CD4-positive, alpha-beta T cell (primary cell): ENCODE measurements around the gene MGAT1. TPM values are rescaled to one million over a fixed set of nuclear protein-coding genes. Genes with fewer than 3 reads are reported as not detected.
"Not testable (repeated sequence)": the region's sequence is repeated elsewhere in the genome, so short reads cannot be mapped to it uniquely, and the experiment has no call there.

Source experiments
- ATAC-seq: fragments of 200-7000 bp; cut with Tn5 transposase; one replicate; pipeline ENCODE4 v1.10.0; 2022; ENCODE audit warnings: mild to moderate bottlenecking; ENCODE audit not compliant: poor library complexity
- CTCF ChIA-PET: fragments of 350-600 bp; sonication (Branson Sonifier 250); formaldehyde crosslinking; loops from one replicate; lab custom pipeline; 2021; ENCODE audit warnings: antibody characterized with exemption, inconsistent platforms; lab: Charles Lee
- POLR2A ChIA-PET: fragments of 350-600 bp; sonication (Branson Sonifier 250); formaldehyde crosslinking; loops from one replicate; lab custom pipeline; 2021; ENCODE audit warnings: antibody characterized with exemption, inconsistent platforms; lab: Charles Lee
- DNase-seq, 14 experiments: peaks; one replicate each; pipeline ENCODE4 v3.0.0-alpha.2; 2013 to 2020; ENCODE audit warnings: mixed read lengths in 2 of 14
- H3K27ac ChIP-seq, 2 donors: one replicate each; pipeline versions ENCODE4 v1.5.1 to v1.7.0; 2013; ENCODE audit warnings: low read length in 2 of 2, low read depth in 1 of 2, mild to moderate bottlenecking in 1 of 2
- H3K27me3 ChIP-seq, 2 experiments: 1 replicate in 1 of 2; 2 replicates in 1 of 2; pipeline versions ENCODE4 v1.6.1 to v1.7.0; 2013; ENCODE audit warnings: low read length in 2 of 2, control low read depth in 1 of 2, mild to moderate bottlenecking in 1 of 2, moderate library complexity in 1 of 2; ENCODE audit not compliant: insufficient read depth in 2 of 2, control insufficient read depth in 1 of 2
- H3K36me3 ChIP-seq: one replicate; pipeline ENCODE4 v1.6.1; 2013; ENCODE audit warnings: low read length, control low read depth; ENCODE audit not compliant: insufficient read depth
- H3K4me1 ChIP-seq: one replicate; pipeline ENCODE4 v1.6.1; 2013; ENCODE audit warnings: low read length, control low read depth; ENCODE audit not compliant: insufficient read depth
- H3K4me3 ChIP-seq: one replicate; pipeline ENCODE4 v1.5.1; 2013; ENCODE audit warnings: mild to moderate bottlenecking, low read length, moderate library complexity
- H3K9me3 ChIP-seq, 2 experiments: 1 replicate in 1 of 2; 2 replicates in 1 of 2; pipeline versions ENCODE4 v1.6.1 to v1.7.0; 2013; ENCODE audit warnings: low read length in 2 of 2, mild to moderate bottlenecking in 2 of 2, control low read depth in 1 of 2, moderate library complexity in 1 of 2; ENCODE audit not compliant: control insufficient read depth in 1 of 2, insufficient read depth in 1 of 2
- H3K27ac Mint-ChIP-seq: one replicate; pipeline ENCODE4 v1.8.0; 2020; ENCODE audit warnings: mixed read lengths
- H3K27me3 Mint-ChIP-seq: one replicate; pipeline ENCODE4 v1.8.0; 2021; ENCODE audit warnings: mixed read lengths
- H3K36me3 Mint-ChIP-seq: one replicate; pipeline ENCODE4 v1.8.0; 2021; ENCODE audit warnings: low read depth, mixed read lengths
- H3K4me1 Mint-ChIP-seq: one replicate; pipeline ENCODE4 v1.8.0; 2021; ENCODE audit warnings: low read depth, mixed read lengths
- H3K4me3 Mint-ChIP-seq: one replicate; pipeline ENCODE4 v1.8.0; 2020; ENCODE audit warnings: mild to moderate bottlenecking, mixed read lengths
- H3K9me3 Mint-ChIP-seq: one replicate; pipeline ENCODE4 v1.8.0; 2020; ENCODE audit warnings: mixed read lengths
- CTCF ChIP-seq: fragments of 200-600 bp; IDR thresholded peaks from one replicate; pipeline ENCODE4 v1.8.0; 2022; ENCODE audit warnings: antibody characterized with exemption, mild to moderate bottlenecking
- intact Hi-C, 2 experiments: fragments of 100-400 bp; cut with DNase I in 1 of 2; cut with micrococcal nuclease in 1 of 2; formaldehyde crosslinking; loops; one replicate each; pipeline versions ENCODE4 v1.15.1 to v1.9.0; 2023 to 2025; cut with DNase I, micrococcal nuclease
- total RNA-seq, 174 experiments: library from RNA in 2 of 174; stranded (reverse) in 2 of 174; gene quantifications; one replicate each; pipeline ENCODE4 v1.2.3 and lab custom pipeline; 2021 to 2026

The MGAT1 gene
- total RNA-seq, 2 experiments from 2014 or later, result 49.0 to 60.2 TPM

GRCh38 chr5:180744253-180744652, 58.4 kb downstream of the MGAT1 start:
- Histone ChIP-seq H3K36me3 (no peaks in the 10 kb centered on the region), H3K9me3 (no peaks in the 10 kb centered on the region), H3K4me1 (no peaks in the 10 kb centered on the region), H3K27ac (no peak overlapping the region), H3K27me3 (peaks cover 9 to 15% of the 10 kb centered on the region in 2 experiments), H3K4me3 (no peak overlapping the region)
- no peaks in the 10 kb centered on the region for H3K9me3 Mint-ChIP-seq
- intact Hi-C loops, result no loop called here
- peaks cover 19% of the 10 kb centered on the region for H3K27me3 Mint-ChIP-seq
- no peaks in the 10 kb centered on the region for H3K4me1 Mint-ChIP-seq
- CTCF ChIA-PET, result no interaction called here
- no peak overlapping the region for H3K27ac Mint-ChIP-seq
- no peak for TF ChIP-seq CTCF
- ATAC-seq (no peak), DNase-seq (no peak)
- POLR2A ChIA-PET, result no interaction called here
- no peaks in the 10 kb centered on the region for H3K36me3 Mint-ChIP-seq
- no peak overlapping the region for H3K4me3 Mint-ChIP-seq

- no peak for TF ChIP-seq CTCF
- no peak overlapping the region for H3K27ac Mint-ChIP-seq
- ChIA-PET POLR2A (no interaction called here), CTCF (no interaction called here)
- Histone ChIP-seq H3K4me1 (no peaks in the 10 kb centered on the region), H3K9me3 (no peaks in the 10 kb centered on the region), H3K4me3 (no peak overlapping the region), H3K27ac (no peak overlapping the region), H3K36me3 (no peaks in the 10 kb centered on the region), H3K27me3 (peaks cover 14 to 21% of the 10 kb centered on the region in 2 experiments)
- H3K9me3 Mint-ChIP-seq, result no peaks in the 10 kb centered on the region
- intact Hi-C loops, result no loop called here
- H3K4me3 Mint-ChIP-seq, result no peak overlapping the region
- no peak for ATAC-seq
- H3K4me1 Mint-ChIP-seq, result no peaks in the 10 kb centered on the region
- DNase-seq, result no peak
- peaks cover 32% of the 10 kb centered on the region for H3K27me3 Mint-ChIP-seq
- H3K36me3 Mint-ChIP-seq, result no peaks in the 10 kb centered on the region
Observed at GRCh38 chr5:180742727-180743126, 59.9 kb downstream of the MGAT1 start.

GRCh38 chr5:180740953-180741352, 61.7 kb downstream of the MGAT1 start:
- H3K27me3 ChIP-seq, result peaks cover 14 to 20% of the 10 kb centered on the region in 2 experiments
- ATAC-seq, intact Hi-C loops, H3K4me1 ChIP-seq, H3K4me1 Mint-ChIP-seq, H3K9me3 Mint-ChIP-seq, POLR2A ChIA-PET, H3K36me3 Mint-ChIP-seq, H3K9me3 ChIP-seq, H3K27ac Mint-ChIP-seq, H3K27ac ChIP-seq, DNase-seq, H3K4me3 Mint-ChIP-seq, H3K4me3 ChIP-seq, CTCF ChIA-PET, H3K36me3 ChIP-seq: not testable (repeated sequence)
- H3K27me3 Mint-ChIP-seq, result peaks cover 44% of the 10 kb centered on the region

GRCh38 chr5:180739958-180740357, 62.6 kb downstream of the MGAT1 start, which contains the start of gene OR2Y1:
TSS of gene OR2Y1 (minus strand) at chr5:180740058. CDS start at chr5:180740058, 0 bp downstream.
- no peak within 1 kb of the TSS for H3K4me3 Mint-ChIP-seq
- no peaks in the 10 kb centered on the region for H3K36me3 Mint-ChIP-seq
- ChIA-PET POLR2A (no interaction called here), CTCF (no interaction called here)
- no peak within 1 kb of the TSS for H3K4me3 ChIP-seq
- no peaks in the 10 kb centered on the region for H3K9me3 ChIP-seq
- intact Hi-C loops, result no loop called here
- no peak for ATAC-seq
- peaks cover 45% of the 10 kb centered on the region for H3K27me3 Mint-ChIP-seq
- H3K27ac ChIP-seq, result no peak within 1 kb of the TSS
- H3K4me1 Mint-ChIP-seq, result no peaks in the 10 kb centered on the region
- H3K27me3 ChIP-seq, result peaks cover 12 to 14% of the 10 kb centered on the region in 2 experiments
- H3K36me3 ChIP-seq, result no peaks in the 10 kb centered on the region
- TF ChIP-seq CTCF, result no peak
- no peak for DNase-seq
- no peak within 1 kb of the TSS for H3K27ac Mint-ChIP-seq
- no peaks in the 10 kb centered on the region for H3K9me3 Mint-ChIP-seq
- no peaks in the 10 kb centered on the region for H3K4me1 ChIP-seq
